ENCODE results near the gene MAGOH.
"Not testable (repeated sequence)": the region's sequence is repeated elsewhere in the genome, so short reads cannot be mapped to it uniquely, and the experiment has no call there.

Gene MAGOH

DNA sequence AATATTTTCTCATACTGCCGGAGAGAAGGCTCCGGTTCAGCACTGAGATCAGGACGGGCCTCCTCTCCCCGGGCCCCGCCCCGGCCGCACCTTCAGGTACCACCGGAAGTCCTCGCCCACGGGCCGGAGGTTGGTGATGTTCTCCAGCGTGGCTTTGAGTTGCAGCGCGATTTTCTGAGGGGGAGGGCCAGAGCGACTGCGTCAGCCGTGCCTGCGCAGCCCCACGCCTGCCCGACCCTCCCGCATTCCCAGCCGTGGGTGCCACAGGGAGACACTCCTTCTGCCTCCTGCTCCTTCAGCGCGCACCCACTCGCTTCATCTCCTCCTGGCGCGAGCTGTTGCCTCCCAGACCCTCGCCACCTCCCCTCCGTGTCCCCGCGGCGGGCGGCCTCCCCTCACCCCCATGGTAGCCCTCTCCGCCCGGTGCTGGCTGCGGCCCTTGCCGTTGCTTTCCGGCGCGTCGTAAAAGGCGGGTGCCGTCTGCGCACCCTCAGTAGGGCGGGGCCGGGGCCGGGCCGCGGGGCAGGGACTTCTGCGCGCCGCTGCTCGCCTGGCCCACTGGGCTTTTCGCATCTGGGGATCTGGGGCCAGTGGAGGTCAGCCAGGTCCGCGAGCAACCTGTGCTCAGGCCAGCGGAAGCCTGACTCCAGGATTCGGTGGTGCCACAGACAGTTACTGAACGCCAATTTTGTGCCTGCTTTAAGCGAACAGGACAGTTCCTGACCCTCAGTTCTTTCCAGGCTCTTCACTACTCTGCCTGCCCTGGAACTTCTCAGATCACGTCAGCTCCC lies 18.0 kb downstream of the MAGOH start, which contains the start of gene CZIB:
Gene CZIB (minus strand): TSS at position 464 of the 791 bp plus-strand sequence. CDS start 59 bp downstream, at position 405.
- DNase-seq = peak; percentile 69 to 95 (median 90)

DNA sequence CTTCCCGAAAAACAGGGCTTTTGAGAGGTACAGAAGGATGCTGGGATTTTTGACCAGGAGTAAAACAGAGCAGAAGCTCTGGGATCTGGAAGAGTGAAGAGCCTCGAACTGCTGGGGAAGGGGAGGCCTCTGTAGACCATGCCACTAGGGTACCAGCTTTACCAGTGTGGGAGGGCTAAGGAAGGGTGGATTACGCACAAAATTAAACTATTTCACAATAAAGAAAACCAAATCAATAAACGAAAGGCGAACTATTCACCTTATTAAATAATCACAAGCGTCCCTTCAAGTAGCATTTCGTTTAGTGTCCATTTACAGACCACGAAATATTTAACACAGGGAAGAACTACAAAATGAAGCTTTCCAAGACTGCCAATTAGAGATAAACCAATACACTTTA lies 18.6 kb downstream of the MAGOH start:
- DNase-seq = no peak

DNA sequence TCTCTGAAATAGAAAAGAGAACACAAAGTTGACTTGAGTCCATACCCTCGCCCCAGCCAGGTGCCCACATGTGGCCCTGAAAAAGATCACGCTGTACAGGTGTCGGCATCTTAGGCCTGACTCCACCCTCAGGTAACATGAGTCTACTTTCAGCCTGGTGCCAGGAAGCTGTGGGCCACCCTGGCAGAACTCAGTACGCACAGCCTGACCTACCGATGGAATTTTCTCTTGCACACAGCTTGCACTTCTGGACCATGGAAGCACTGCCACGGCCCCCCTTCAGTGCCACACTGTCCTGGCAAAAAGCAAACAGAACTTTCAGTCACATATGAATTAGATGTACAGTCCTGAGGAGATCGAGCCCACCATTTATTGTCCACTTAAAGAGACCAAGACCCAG lies 20.1 kb downstream of the MAGOH start:
- DNase-seq = no peak

DNA sequence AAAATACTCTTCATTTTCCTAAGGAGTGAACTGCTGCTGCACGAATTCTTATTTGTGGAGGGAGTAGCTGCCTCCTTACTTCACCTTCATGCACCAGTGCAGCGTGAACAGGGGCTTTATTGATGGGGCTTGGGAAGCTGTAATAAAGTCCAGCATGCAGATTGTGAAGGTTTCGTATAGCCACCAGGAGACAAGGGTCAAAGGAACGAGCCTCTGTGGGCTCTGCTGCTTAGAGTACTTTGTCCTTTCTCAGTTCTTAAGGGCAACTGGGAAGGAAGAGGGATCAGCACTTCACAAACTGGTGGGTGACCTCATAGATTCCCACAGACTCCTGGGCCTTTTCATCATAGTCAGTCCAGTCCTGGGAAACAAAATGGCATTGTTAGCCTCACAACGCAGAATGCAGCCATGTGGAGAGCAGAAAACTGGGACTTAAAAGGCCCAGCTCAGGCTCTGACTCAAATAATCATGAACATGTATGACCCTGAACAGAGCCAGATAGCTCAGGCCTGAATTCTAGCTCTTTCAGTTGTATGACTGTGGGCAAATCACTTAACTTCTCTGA lies 23.9 kb downstream of the MAGOH start:
- peak in 1 of 14 donors; percentile 14 for DNase-seq

DNA sequence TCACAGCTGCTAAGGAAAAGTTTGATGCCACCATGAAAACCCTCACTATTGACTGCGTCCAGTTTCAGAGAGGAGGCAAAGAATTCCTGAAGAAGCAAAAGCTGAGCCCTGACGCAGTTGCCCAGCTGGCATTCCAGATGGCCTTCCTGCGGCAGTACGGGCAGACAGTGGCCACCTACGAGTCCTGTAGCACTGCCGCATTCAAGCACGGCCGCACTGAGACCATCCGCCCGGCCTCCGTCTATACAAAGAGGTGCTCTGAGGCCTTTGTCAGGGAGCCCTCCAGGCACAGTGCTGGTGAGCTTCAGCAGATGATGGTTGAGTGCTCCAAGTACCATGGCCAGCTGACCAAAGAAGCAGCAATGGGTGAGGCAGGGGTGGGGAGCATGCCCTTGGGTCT lies 27.4 kb downstream of the MAGOH start:
- no peak for DNase-seq

DNA sequence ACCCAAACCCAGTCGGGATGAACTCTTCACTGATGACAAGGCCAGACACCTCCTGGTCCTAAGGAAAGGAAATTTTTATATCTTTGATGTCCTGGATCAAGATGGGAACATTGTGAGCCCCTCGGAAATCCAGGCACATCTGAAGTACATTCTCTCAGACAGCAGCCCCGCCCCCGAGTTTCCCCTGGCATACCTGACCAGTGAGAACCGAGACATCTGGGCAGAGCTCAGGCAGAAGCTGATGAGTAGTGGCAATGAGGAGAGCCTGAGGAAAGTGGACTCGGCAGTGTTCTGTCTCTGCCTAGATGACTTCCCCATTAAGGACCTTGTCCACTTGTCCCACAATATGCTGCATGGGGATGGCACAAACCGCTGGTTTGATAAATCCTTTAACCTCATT lies 28.0 kb downstream of the MAGOH start:
- DNase-seq = no peak

DNA sequence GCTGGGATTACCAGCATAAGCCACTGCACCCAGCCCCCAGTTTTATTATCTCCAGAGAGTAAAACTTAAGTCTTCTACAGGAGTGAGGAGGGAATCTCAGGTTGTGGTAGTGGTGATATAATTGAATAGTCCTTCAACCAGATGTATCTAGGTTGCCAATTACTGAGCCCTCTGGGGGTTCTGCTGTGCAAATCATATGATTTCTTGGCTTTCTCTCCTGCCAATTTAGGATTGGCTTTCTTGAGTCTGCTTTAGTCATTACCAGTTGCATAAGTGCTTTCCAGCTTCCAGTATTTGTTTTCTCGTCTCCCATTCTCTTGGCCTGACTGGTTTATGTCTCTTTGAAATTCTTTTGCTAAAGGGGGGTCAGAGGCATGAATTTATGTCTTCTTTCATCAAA lies 30.6 kb downstream of the MAGOH start:
- no peak for DNase-seq

DNA sequence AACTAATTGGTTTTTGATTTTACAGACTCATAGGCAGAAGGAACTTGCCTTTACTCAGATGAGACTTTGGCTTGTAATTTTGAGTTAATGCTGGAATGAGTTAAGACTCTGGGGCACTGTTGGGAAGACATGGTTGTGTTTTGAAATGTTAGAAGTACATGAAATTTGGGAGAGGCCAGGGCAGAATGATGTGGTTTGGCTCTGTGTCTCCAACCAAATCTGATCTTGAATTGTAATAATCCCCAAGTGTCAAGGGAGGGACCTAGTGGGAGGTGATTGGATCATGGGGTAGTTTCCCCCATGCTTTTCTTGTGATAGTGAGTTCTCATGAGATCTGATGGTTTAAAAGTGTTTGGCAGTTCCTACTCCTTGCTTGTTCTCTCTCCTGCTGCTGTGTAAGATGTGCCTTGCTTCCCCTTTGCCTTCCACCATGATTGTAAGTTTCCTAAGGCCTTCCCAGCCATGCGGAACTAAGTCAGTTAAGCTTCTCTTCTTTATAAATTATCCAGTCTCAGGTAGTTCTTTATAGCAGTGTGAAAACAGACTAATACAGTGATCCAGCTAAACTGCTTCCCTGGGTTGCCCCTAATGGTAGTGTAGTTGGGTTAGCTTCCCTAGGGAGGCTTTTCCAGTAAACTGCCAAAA lies 31.5 kb downstream of the MAGOH start:
- DNase-seq = no peak

DNA sequence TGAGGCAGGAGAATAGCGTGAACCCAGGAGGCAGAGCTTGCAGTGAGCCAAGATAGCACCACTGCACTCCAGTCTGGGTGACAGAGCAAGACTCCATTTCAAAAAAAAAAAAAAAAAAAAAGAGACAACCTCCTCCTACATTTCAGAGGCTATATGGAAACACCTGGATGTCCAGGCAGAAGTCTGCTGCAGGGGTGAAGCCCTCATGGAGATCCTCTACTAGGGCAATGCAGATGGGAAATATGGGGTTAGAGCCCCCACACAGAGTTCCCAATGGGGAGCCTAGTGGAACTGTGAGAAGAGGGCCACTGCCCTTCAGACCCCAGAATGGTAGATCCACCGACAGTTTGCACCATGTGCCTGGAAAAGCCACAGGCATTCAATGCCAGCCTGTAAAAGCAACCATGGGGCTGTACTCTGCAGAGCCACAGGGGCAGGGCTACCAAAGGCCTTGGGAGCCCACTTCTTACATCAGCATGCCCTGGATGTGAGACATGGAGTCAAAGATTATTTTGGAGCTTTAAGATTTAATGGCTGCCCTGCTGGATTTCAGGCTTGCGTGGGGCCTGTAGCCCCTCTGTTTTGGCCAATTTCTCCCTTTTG lies 32.1 kb downstream of the MAGOH start:
- DNase-seq = not testable (repeated sequence)

DNA sequence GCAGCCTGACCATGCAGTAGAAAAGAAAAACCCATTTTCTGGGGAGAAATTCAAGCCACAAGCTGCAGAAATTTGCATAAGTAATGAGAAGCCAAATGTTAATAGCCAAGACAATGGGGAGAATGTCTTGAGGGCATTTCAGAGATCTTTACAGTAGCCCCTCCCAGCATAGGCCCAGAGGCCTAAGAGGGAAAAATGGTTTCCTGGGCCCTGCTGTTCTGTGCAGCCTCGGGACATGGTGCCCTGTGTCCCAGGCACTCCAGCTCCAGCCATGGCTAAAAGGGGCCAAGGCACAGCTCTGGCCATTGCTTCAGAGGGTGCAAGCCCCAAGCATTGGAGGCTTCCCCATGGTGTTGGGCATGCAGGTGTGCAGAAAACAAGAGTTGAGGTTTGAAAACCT lies 32.8 kb downstream of the MAGOH start:
- not testable (repeated sequence) for DNase-seq

DNA sequence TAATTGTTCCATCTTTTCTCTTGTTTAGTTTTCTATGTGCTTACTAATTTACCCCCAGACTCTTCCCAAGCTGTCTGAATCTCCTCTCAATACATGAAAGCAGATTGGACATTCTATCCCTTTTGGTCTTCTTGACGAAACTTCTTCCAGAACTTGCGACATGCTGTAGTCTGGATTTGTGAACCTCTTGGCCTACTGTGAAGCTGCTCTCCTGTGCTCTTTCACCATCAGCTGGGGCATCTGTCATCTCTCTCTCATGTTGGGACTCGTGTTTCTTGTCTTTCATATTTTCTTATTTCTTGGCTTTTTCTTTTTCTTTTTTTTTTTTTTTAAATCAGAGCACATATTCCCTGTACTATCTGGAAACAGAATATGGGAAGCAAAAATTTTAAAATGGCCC lies 34.9 kb downstream of the MAGOH start:
- DNase-seq = no peak

DNA sequence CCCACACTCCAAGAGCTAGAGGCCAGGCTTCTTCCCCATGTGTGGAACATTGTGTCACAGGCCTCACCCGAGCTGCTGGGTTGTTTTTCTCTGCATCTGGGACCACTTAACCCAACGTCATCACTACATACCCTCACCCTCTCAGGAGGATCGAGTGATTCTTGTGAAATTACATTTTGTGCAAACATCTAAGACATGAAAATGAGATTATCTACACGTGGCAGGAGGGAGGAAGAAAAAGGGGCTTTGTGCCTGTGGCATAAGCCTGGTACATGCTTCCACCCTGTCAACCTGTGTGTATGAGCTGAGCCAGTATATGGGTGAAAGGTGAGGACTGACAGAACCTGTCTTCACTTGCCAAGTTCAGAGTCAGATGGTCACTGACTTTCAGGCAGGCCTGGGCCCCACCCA lies 40.1 kb downstream of the MAGOH start:
- DNase-seq = no peak

DNA sequence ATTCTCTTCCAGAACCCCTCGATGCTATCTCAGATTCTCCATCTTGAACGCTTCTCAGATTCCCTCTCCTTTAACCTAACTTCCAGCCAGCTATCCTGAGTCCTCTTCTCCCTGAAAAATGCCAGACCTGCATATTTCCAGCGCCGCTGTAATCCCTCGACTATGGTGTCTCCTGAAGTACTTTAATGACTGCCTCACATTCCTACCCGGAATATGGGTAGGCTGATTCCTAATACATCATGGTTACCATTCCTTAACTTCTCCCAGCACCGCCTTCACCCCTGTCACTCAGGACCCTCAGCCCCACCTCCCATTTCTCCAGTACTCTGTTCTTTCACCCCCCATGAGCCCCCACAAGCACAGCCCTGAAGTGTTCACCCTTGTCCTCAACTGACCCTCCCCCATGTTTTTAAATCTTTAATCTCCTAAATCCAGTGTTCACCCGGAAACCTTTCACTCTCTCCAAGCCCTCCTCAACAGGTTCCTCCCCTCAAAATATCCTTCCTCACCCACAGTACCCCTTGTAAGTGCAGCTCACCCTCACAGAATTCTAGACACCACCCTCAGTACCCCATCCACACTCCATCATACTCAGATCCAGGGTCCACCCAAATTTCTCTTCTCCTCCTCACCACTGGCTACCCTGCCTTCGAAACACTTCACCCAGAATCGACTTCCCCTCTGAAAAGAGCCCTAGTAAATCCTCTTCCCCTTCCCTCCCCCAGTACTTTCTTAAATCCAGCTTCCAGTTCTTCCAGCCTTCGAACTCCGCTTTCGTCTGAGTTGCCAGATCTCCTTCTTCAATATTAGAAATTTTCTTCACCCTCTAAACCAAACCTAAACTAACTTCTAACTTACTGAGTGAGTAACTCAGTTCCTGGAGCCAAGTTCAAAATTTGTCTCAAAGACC lies 40.8 kb downstream of the MAGOH start:
- no peak for DNase-seq

DNA sequence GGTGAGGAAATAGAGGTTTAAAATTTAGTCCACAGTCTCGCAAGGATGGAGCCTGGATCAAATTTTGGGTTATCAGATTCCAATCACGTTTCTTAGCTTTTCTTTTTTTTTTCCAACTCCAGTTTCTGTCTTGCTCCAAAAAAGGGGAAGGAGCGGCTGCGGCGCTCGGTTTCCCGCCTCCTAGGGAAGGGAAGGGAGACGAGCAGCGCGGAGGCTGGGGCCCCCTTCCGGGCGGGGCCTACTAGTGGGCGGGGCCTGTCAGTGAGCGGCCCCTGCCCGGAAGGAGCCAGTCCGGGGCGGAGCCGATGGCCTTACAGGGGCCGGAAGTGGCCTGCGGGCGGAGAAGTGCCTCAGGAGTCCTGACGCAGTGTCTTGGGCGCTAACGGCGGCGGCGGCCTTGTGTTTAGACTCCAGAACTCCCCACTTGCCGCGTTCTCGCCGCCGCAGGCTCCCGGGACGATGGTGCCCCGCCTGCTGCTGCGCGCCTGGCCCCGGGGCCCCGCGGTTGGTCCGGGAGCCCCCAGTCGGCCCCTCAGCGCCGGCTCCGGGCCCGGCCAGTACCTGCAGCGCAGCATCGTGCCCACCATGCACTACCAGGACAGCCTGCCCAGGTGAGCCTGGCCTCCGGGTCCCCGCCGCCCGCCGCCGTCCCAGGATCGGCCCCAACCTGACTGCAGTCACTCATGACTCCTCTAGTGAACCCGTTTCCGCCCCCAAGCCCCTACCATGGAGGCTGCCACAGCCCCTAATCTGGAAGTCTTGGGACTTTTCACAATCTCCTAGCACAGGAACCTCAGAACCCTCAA lies 41.6 kb downstream of the MAGOH start, which contains the start of gene CPT2:
Gene CPT2 (plus strand): TSS at position 340 of the 806 bp plus-strand sequence. CDS start 120 bp downstream, at position 460.
- peak in 13 of 14 donors; percentile 54 to 92 (median 80) for DNase-seq

DNA sequence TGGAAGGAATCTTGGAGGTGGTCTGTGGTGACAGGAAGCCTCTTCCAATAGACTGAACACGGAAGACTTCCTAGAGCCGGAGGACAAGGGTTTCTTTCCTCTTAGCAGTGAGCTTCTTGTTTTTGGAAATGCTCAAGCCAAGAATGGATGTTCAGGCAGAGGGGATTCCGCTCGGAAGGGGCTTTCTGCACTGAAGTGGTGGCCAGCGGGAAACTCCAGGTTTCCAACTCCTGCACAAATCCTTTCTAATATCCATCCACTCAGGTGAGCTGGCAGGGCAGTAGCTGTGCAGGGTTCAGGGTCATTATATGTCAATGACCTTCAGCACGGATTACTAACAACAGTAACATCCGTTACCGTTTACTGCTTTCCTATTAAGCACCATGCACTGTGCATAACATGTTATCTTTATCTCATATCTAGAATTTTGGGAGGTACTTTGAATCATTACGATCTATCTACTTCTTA lies 42.3 kb downstream of the MAGOH start:
- no peak for DNase-seq

DNA sequence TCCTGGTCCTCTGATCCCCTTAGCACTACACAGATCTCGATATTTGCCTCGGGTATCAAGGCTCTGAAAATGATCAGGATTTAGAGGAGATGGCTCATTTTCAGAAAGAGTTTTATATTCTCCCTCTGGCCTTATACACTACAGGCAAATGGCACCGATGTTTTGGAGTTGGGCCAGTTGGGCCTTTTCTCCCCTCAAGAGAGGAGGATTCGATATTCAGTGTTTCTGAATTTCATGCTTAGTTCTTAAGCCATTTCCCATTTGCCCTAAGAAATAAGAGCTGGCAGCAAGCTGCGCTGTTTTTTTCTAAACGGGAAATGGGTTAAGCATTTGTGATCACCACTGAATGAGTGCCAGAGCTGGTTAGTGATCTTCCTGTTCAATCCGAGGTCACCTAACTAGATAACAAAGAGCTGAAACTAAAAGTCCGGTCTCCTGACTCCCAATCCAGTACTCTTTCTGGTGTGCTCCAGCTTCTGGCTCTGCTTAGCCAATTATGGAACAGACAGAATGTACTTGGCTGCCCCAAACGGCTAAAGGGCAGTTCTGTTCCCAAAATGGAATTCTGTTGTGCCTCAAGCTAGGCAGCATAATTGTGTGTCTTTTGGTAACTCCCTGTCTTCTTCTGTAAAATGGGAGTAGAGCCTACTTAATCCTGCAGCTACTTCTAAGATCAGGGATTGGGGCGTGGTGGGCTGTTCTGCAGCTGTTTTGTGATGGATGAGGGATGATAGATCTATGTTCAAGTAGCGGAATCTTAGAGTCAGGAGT lies 42.9 kb downstream of the MAGOH start:
- DNase-seq = peak in 1 of 14 donors; percentile 37

DNA sequence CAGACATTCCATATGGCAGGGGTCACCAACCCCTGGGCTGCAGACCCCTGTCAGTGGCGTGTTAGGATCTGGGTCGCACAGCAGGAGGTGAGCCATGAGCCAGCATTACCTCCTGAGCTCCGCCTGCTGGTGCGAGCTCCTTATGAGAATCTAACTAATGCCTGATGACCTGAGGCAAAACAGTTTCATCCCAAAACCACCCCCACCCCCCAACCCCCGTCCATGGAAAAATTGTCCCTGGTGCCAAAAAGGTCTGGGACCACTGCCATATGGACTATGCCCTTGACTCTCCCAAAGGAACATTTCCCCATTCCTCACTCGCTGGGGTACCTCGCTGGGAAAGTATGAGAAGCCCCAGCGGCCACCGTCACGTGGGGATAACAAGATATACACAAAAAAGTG lies 48.1 kb downstream of the MAGOH start:
- no peak for DNase-seq

DNA sequence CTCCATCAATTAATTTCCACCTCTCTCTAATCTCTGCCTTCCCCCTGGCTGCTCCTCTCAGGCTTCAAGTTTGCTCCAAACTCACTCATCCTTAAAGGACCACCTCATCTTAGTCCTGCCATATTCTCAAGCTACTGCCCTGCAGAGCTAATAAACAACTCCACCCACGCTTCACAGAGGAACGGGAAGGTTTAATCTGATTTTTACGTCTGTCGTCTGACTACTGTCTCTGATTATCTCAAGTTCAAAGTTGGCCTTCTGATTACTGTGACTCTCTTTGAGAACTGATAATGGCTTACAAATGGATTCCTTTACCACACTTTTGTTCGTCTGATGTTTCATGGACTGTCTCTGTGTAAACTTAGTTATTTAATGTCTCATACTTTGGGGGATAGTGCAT lies 49.3 kb downstream of the MAGOH start:
- no peak for DNase-seq

DNA sequence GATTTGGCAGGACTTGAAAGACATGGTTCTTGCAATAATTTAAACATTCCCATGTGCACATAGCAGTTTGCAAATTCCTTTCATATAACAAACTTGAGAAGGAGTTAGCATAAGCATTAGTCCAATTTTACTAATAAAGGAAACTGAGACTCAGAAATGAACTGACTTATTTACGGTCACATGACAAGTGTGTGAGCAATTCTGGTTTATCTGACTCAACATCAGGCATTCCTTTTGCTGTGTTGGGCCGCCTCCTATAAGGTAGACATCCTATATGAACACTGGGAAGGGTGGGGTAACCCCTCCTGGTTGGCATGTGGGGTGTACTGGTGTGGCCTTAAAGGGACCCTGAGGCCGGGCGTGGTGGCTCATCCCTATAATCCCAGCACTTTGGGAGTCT lies 50.2 kb downstream of the MAGOH start:
- DNase-seq = no peak

DNA sequence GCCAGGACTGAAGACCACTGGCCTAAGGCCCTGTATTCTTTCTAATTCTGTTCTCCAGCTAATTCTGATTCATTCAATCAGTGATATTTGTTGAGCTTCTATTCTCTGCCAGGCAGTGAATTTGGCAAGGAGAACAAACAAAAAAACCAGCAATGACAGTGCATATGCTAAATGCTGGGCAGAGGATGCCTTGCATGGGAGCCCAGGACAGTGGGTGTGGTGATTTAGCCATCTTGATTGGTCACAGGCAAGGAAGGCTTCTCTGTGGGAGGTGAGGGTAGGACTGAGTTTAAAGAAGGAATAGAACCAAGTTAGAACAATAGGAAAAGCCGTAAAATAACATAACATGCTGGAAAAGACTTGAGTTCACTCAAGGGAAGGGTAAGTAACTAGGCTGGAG lies 50.9 kb downstream of the MAGOH start:
- DNase-seq = no peak

Data from C1 segment of cervical spinal cord (tissue), 14 donors.